GM18505 (cell line): Measurements from ENCODE around the gene CUL2.
"Not testable (repeated sequence)": the region's sequence is repeated elsewhere in the genome, so short reads cannot be mapped to it uniquely, and the experiment has no call there.

ENCODE experiments used
- ATAC-seq: cut with Tn5 transposase; IDR thresholded peaks from one replicate; pipeline ENCODE4 v1.9.1; 2021; ENCODE audit not compliant: unreplicated experiment
- POLR2A ChIP-seq: IDR thresholded peaks from 4 replicates; pipeline ENCODE4 v1.6.1; 2011; ENCODE audit warnings: borderline replicate concordance; ENCODE audit not compliant: insufficient read depth, insufficient read length; ENCODE audit errors: extremely low read depth

Gene CUL2

DNA sequence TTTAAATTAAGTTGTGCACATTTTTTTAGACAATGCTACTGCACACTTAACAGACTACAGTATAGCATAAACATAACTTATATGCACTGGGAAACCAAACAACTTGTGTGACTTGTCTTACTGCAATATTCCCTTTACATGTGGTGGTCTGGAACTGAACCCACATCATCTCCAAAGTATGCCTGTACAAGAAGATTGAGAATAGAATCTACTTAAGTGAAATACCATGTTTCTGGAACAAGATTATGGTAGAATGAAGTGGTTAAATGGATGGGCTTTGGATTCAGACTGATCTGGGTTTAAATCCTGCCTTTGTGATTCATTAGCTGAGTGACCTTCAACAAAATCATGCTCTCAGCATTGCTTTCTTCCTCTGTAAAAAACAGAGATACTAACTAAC is 30.7 kb downstream of the CUL2 start:
- ATAC-seq = no peak

DNA sequence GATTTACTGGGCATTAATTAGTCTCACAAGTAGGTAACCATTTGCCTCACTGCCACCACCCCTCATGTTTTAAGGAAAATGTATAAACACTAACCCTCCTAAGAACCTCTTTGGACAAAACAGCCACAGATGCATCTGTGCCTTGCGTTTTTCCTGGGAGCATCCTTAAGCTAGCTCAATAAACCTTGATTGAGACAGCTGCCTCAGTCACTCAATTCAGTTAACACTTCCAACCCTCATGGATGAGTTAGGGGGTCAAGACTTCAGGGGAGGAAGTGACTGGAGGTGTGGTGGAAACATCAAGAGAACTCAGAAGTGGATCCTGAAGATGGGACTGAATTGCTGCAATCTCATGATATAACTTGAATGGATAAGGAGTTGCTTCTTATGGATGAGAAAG is 31.5 kb downstream of the CUL2 start:
- ATAC-seq = no peak
- TF ChIP-seq POLR2A = no peak

More for the DNA sequence above, 30.7 kb downstream of the CUL2 start:
- no peak for TF ChIP-seq POLR2A

DNA sequence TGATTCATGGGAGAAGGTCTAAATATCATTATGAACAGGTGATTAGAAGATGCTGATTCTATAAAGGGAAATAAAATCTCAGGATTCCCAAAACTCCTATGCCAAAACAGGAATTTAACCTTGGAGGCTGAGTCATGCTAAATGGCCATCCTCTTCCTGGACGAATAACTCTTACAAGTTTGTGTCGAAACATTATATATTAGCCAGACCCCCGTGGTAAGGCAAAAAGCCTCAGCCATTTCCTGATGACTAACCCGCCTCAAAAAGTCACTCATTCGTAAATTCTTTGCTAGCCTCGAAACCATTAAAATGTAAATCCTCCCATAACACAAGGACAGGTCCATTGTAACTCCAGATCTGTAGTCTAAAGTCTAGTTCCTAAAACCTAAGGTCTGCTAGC is 32.0 kb downstream of the CUL2 start:
- TF ChIP-seq POLR2A = no peak
- ATAC-seq = peak; percentile 78

DNA sequence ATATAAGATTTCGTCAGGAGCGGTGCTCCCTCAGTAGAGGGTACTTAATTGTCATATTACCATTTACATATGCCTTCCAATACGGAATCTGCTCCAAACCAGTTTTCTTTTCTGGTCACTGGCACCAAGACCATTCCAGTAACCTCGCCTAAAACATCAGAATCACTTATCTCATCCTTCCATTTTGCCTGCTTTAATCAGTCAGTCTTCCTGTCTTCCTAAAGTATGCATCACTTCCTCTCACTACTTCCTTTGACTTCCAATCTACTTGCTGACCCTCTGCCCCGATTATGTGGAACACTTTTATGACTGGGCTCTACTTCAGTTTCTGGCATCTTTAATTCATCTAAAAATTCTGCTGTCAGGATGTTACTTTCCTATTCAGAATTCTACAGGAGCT is 33.5 kb downstream of the CUL2 start:
- no peak for TF ChIP-seq POLR2A
- no peak for ATAC-seq

DNA sequence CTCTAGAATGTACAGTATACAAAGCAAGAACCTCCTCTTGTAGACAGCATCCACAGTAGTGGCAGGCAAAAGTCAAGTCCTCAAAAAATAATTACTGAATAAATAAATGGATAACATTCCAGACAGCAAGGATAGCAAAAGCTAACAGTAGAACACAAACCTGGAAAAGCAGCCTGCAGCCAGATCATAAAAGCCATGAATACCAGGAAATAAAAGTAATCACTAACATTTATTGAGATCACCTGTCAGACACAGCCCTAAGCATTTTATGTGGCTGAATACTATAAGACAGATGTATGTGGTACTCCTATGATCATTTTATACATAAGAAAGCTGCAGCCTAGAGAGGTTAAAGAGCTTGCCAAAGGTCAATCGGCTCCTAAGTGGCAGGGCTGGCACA is 34.0 kb downstream of the CUL2 start:
- no peak for ATAC-seq
- no peak for TF ChIP-seq POLR2A

DNA sequence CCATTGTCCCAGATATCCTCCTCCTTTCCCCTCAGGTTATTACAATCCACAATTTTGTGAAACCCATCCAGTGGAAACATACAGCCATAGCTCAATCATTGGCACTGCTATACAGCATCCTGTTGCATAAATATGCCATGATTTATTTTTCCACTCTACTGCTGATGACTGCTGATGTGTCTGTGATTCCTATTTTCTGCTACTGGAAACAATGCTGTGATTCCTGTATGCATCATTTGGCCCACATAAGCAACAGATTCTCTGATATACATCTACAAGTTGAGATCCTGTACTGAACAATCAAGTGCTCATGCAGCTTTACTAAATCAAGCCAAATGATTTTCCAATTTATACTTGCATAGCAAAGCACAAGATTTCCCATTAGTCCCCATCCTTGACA is 39.6 kb downstream of the CUL2 start:
- TF ChIP-seq POLR2A = no peak
- no peak for ATAC-seq

DNA sequence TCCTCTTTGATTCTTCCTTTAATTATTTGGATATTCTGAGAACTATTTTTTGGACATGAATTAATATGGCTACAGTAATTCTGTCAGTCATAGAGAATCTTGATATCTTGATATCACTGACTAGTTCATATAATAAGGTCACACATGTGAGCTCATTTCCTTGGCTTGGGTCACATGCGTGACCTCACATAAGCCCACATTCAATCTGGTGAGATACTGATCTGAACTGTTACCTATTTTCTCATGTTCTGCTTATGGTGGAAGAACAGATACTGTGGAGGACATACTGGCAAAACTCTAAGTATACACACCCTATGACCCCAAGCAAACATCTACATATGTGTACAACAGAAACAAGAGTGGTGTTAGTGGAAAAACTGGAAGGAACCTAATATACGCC is 44.1 kb downstream of the CUL2 start:
- no peak for ATAC-seq
- no peak for TF ChIP-seq POLR2A

DNA sequence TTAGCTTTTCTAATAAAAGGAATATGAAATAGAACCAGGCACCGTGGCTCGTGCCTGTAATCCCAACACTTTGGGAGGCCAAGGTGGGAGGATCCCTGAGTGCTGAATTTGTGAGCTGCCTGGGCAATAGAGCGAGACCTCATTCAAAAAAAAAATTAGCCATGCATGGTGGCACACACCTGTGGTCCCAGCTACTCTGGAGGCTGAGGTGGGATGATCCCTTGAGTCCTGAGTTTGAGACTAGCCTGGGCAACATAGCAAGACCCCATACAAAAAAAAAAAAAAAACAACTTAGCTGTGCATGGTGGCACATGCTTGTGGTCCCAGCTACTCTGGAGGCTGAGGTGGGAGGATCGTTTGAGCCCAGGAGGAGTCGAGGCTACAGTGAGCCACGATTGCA is 44.9 kb downstream of the CUL2 start:
- not testable (repeated sequence) for ATAC-seq

DNA sequence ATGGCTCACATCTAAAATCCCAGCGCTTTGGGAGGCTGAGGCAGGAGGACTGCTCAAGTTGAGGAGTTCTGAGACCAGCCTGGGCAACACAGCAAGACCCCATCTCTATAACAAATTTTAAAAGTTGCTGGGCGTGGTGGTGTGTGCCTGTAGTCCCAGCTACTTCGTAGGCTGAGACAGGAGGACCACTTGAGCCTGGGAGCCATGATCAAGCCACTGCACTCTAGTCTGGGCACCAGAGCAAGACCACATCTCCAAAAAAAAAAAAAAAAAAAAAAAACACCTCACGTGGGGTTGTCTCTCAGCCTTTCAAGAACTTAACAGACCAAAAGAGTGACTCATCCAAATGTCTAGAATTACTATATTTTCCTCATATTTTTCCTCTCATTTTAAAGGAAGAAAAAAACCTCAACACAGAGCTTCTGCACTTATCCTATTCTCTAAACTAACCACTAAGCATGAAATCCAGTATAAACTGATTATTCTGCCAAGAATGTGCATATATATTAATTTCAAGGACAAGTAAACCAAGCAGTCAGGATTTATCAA is 46.3 kb downstream of the CUL2 start:
- TF ChIP-seq POLR2A = no peak
- no peak for ATAC-seq

DNA sequence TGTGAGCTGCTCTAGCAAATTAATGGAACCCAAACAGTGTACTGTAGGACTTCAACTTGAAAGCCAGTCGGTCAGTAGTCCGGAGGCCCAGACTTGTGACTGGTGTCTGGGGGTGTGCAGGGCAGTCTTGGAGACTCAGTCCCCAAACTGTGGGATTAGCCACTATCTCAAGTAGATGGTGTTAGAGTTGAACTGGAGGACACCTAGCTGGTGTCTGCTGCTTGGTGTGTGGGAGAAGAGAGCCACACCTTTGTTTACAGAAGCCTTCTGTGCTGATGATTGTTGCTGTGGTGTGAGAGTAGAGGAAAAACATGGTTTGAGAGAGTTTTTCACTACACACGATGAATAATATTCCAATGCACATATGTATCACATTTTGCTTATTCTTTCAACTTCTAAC is 47.4 kb downstream of the CUL2 start:
- no peak for ATAC-seq
- TF ChIP-seq POLR2A = no peak

DNA sequence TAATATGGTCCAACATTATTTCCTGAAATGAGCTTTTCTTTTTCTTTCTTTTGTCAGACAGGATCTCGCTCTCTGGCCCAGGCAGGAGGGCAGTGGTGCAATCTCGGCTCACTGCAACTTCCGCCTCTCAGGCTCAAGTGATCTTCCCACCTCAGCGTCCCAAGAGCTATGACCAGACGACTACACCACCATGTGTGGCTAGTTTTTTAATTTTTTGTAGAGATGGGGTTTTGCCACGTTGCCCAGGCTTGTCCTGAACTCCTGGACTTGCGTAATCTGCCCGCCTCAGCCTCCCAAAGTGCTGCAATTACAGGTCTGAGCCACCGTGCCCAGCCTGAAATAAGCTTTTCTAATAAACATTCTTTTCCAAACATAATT is 48.6 kb downstream of the CUL2 start:
- TF ChIP-seq POLR2A = no peak
- ATAC-seq = no peak

DNA sequence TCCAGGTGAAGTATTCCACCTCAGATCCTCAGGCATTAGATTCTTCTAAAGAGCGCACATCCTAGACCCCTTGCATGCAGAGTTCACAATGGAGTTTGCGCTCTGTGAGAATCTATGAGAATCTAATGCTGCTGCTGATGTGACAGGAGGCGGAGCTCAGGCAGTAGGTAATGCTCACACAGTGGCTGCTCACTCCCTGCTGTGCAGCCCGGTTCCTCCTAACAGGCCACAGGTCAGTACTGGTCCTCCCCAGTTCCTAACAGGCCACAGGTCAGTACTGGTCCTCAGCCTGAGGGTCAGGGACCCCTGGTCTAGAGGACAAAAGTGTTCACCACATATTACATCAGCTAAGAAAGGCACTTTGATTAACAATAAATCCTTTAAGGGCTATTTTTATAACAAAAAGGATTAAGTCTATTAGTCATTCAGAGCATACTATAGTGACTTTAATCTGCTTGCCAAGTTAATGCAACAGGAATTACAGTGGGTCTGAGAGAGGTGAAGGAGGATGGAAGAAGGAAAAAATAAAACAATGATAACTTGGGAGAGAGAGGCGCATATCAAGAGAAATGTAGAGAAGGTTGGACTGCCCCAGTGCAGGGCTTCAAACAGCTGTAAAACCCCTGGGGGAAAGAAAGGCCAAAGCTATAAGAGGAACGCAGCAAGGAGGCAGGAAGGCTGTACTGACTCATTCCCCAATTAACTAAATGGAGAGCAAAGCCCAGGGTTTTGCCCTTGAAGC is 49.2 kb downstream of the CUL2 start:
- no peak for ATAC-seq
- TF ChIP-seq POLR2A = no peak

DNA sequence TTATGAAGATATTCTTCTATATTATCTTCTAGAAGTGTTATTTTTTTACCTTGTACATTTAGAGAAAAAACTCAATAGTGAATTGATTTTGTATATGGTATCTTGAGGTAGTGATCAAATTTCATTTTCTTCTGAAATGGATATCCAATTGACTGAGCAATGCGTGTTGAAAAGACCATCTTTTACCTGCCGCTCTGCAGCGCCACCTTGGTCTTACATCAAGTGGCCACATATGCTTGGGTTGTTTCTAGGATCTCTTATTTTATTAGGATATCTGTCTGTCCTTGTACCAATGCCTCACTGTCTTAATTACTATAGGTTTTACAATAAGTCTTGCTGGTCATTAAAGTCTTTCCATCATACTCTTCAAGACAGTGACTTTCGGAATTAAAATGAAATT is 53.0 kb downstream of the CUL2 start:
- ATAC-seq = no peak
- TF ChIP-seq POLR2A = no peak

DNA sequence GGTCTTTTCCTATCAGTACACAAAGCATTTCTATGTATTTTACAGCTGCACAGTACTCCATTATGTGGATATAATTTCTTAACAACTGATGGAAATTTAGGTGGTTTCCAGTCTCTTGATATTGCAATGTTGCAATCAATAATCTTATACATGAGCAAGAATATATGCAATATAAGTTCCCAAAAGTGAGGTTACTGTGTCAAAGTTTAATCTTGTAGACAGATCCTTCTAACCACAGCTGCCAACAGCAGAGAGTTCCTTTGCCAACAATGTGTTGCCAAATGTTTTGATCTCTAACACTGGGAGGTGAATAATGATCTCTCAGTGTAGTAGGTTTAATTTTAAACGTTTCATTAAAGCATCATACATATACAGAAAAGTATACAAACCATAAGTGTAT is 54.5 kb downstream of the CUL2 start:
- no peak for ATAC-seq
- no peak for TF ChIP-seq POLR2A

DNA sequence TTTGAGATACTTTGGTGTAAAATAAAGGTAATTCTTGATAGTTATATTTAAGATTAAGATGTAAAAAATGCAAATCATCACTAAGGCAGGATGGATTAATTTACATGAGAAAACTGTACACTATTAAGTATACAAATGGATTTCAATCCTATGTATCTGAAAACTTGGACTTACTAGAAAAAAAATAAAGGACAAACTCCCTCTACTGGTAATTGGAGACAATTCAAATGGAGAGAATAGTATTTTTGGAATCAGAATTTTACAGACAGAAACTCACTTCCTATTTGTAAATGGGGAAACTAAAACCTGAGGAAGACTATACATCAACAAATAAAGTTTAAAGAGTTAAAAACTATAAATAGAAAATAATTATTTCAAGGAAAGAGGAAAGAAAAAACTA is 62.6 kb downstream of the CUL2 start:
- no peak for TF ChIP-seq POLR2A
- no peak for ATAC-seq
